ENCODE data around the gene C13orf46.

- TF ChIP-seq CTCF (IDR thresholded peaks at IDR 0.05 in 8 of 11, conservative IDR thresholded peaks at IDR 0.05 in 3 of 11), result no peak
- TF ChIP-seq POLR2AphosphoS5 (IDR thresholded peaks at IDR 0.05), result peak in 2 of 3 donors; percentile 12 to 30
- TF ChIP-seq POLR2A (IDR thresholded peaks at IDR 0.05), result no peak
These were observed 27.6 kb upstream of the C13orf46 start for GRCh38 chr13:114001331-114002008.
